ENCODE measurements around the gene PCDH15. TPM values are rescaled to one million over a fixed set of nuclear protein-coding genes. Genes with fewer than 3 reads are reported as not detected.

Gene PCDH15
- total and polyA plus RNA-seq, 9 of the 15 experiments (the other 6 are each of a cell fraction or from before 2014, with no cell fraction given): not detected

DNA sequence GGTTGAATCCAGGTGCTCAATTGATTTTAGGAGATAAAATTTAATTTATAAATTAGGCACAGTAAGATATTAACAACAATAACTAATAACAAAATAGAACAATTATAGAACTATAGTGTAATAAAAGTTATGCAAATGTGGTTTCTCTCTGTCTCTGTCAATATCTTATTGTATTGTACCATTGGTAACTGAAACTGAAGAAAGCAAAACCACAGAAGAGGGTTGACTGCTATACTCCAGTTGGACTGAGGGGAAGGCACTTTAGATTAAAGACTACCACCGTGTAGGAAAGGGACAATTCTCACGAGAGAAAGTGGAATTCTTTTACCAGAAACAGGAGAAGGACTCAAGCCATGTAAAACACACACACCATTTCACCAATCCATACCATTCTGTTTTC is 967.1 kb downstream of the PCDH15 start (continued):
- TF ChIP-seq ZBTB1 (CRISPR knock-in tag; IDR thresholded peaks at IDR 0.05; ENCODE audit: borderline replicate concordance, low read depth) (no peak), SMARCE1 (IDR thresholded peaks at IDR 0.05) (no peak), ZNF695 (CRISPR knock-in tag; IDR thresholded peaks at IDR 0.05) (no peak), MED1 (CRISPR knock-in tag; IDR thresholded peaks at IDR 0.05; ENCODE audit: borderline replicate concordance) (no peak), CBFA2T3 (IDR thresholded peaks at IDR 0.05) (no peak)
- TF ChIP-seq, protein P1, sequence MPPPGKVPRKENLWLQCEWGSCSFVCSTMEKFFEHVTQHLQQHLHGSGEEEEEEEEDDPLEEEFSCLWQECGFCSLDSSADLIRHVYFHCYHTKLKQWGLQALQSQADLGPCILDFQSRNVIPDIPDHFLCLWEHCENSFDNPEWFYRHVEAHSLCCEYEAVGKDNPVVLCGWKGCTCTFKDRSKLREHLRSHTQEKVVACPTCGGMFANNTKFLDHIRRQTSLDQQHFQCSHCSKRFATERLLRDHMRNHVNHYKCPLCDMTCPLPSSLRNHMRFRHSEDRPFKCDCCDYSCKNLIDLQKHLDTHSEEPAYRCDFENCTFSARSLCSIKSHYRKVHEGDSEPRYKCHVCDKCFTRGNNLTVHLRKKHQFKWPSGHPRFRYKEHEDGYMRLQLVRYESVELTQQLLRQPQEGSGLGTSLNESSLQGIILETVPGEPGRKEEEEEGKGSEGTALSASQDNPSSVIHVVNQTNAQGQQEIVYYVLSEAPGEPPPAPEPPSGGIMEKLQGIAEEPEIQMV (tag; conservative IDR thresholded peaks at IDR 0.05; ENCODE audit: low read depth): no peak

DNA sequence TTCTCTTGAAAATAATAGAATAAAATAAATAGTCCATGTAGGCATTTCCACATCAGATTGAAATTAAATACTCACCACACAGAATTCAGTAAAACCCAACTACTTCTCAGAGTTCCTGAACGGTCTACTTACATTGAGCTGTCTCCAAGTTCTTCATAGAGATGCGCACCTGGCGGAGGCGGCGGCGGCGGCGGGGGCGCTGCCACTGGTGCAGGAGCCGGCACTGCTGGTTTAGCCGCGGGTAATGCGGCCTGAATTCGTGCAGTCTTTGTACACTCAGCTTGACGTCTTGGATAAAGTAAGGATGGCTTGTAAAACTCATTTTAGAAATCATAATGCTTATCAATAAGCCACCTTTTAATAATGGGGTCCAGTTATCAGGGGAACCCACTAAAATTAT is 973.8 kb downstream of the PCDH15 start:
- H3K79me2 ChIP-seq (ENCODE audit: control insufficient read depth, insufficient read depth, low read length): no peaks in the 10 kb centered on the region
- H3K4me1 ChIP-seq (replicated peaks in 1 of 2; ENCODE audit: control insufficient read depth in 2 of 2, insufficient read depth in 2 of 2, low read length in 2 of 2): no peaks in the 10 kb centered on the region
- in situ Hi-C loops (cut with MboI): no loop called here
- ChIA-PET CTCF (ENCODE audit: low intra/inter-chr PET ratio) (no interaction called here), POLR2A (no interaction called here)
- intact Hi-C loops (cut with micrococcal nuclease): no loop called here
- no peak overlapping the region for H2AFZ ChIP-seq (ENCODE audit: low read depth, low read length)
- H3K36me3 ChIP-seq (ENCODE audit: control insufficient read depth, insufficient read depth, low read length): no peaks in the 10 kb centered on the region
- no peaks in the 10 kb centered on the region for H3K9me3 ChIP-seq (replicated peaks; ENCODE audit: control insufficient read depth, insufficient read depth, low read depth, low read length)
- under 1% methylated on average over 15 of the region's 15 CpGs for WGBS (ENCODE audit: insufficient coverage, low coverage, missing lambda C conversion rate)
- no peak overlapping the region for H3K4me3 ChIP-seq
- no peaks in the 10 kb centered on the region for H4K20me1 ChIP-seq (replicated peaks; ENCODE audit: control insufficient read depth, insufficient read depth, low read length)
- ATAC-seq: no peak
- no peak overlapping the region for H3K9ac ChIP-seq (ENCODE audit: insufficient read depth in 1 of 2, low read depth in 2 of 2, low read length in 2 of 2)
- no peaks in the 10 kb centered on the region for H3K9me1 ChIP-seq (ENCODE audit: control insufficient read depth, insufficient read depth, low read length)
- no peak overlapping the region for H3K4me2 ChIP-seq (ENCODE audit: insufficient read depth, low read length)
- no peak for FAIRE-seq
- no peak overlapping the region for H3K27ac ChIP-seq (ENCODE audit: extremely low read depth, low read depth, low read length)
- TF ChIP-seq, protein P2, sequence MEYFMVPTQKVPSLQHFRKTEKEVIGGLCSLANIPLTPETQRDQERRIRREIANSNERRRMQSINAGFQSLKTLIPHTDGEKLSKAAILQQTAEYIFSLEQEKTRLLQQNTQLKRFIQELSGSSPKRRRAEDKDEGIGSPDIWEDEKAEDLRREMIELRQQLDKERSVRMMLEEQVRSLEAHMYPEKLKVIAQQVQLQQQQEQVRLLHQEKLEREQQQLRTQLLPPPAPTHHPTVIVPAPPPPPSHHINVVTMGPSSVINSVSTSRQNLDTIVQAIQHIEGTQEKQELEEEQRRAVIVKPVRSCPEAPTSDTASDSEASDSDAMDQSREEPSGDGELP (CRISPR knock-in tag; IDR thresholded peaks at IDR 0.05; ENCODE audit: borderline replicate concordance): no peak
- no peak for TF ChIP-seq DDX20 (tag; IDR thresholded peaks at IDR 0.05; ENCODE audit: low read depth)
- no peak for TF ChIP-seq TAF9B (IDR thresholded peaks at IDR 0.05; ENCODE audit: partially characterized antibody)
- TF ChIP-seq SMARCA5 (IDR thresholded peaks at IDR 0.05): no peak
- H3K27me3 ChIP-seq (ENCODE audit: control insufficient read depth in 2 of 2, insufficient read depth in 2 of 2, low read length in 2 of 2): no peaks in the 10 kb centered on the region
- no peak for DNase-seq (ENCODE audit: extremely low read depth in 1 of 4, low spot score in 3 of 4)
- BruUV-seq (replicated peaks): no TSS peak

Data from K562 (cell line).